Thymus (tissue), 14 donors: ENCODE data around the gene L3MBTL1. TPM values are rescaled to one million over a fixed set of nuclear protein-coding genes. Genes with fewer than 3 reads are reported as not detected.

Experiments used
- DNase-seq, 9 donors: peaks; one replicate each; pipeline ENCODE4 v3.0.0-alpha.2; 2013; ENCODE audit warnings: low spot score in 9 of 9, low read depth in 6 of 9, missing footprints in 1 of 9
- H3K27ac ChIP-seq, 2 donors: one replicate each; pipeline ENCODE4 v1.5.1; 2013; ENCODE audit warnings: control low read depth in 1 of 2, low read depth in 1 of 2, low read length in 1 of 2, mild to moderate bottlenecking in 1 of 2, moderate library complexity in 1 of 2
- H3K27me3 ChIP-seq, 2 donors: one replicate each; pipeline ENCODE4 v1.5.1; 2013; ENCODE audit warnings: low read length in 1 of 2; ENCODE audit not compliant: control insufficient read depth in 2 of 2, insufficient read depth in 1 of 2
- H3K36me3 ChIP-seq, 2 donors: one replicate each; pipeline ENCODE4 v1.5.1; 2013; ENCODE audit warnings: low read length in 1 of 2, mild to moderate bottlenecking in 1 of 2, moderate library complexity in 1 of 2; ENCODE audit not compliant: control insufficient read depth in 2 of 2, insufficient read depth in 2 of 2
- H3K4me1 ChIP-seq, 2 donors: one replicate each; pipeline ENCODE4 v1.5.1; 2013; ENCODE audit warnings: low read length in 2 of 2; ENCODE audit not compliant: control insufficient read depth in 2 of 2, insufficient read depth in 2 of 2
- H3K4me3 ChIP-seq, 2 donors: one replicate each; pipeline ENCODE4 v1.5.1; 2013; ENCODE audit warnings: low read length in 2 of 2, control low read depth in 1 of 2, mild to moderate bottlenecking in 1 of 2
- H3K9me3 ChIP-seq, 2 donors: one replicate each; pipeline ENCODE4 v1.5.1; 2013; ENCODE audit warnings: low read length in 1 of 2, mild to moderate bottlenecking in 1 of 2; ENCODE audit not compliant: control insufficient read depth in 2 of 2, insufficient read depth in 1 of 2
- WGBS: extraction: QIAGEN DNeasy Blood & Tissue Kit; methylation state at CpG from one replicate; pipeline ENCODE4 v1.1.7; 2013; 5-methylcytosine and 5-hydroxymethylcytosine counted together
- long read RNA-seq, 10 donors: transcript quantifications; one replicate each; lab custom pipeline, GENCODE V29; 2026
- polyA plus RNA-seq: library from polyadenylated mRNA; stranded (reverse); fragments of 200-250 nt; gene quantifications from one replicate; pipeline ENCODE4 v1.2.3, GENCODE V29; 2013
- total RNA-seq: library from RNA; stranded (reverse); fragments of 120-200 nt; gene quantifications from one replicate; pipeline ENCODE4 v1.2.4, GENCODE V29; 2013
- donor health status: healthy.

The L3MBTL1 gene
- total RNA-seq (3.7 TPM), polyA plus RNA-seq (13.5 TPM)
- long read RNA-seq, donor 1 = 0 reads
- long read RNA-seq, donor 2 = 0 reads
- long read RNA-seq, donor 3, partial matches to known transcripts = 0 of 1 reads
- long read RNA-seq, donor 3, other reads (novel, unspliced or antisense) = 0 of 1 reads
- long read RNA-seq, donor 4 = 0 reads
- long read RNA-seq, donor 5 = 0 reads
- long read RNA-seq, donor 6 = 0 reads
- long read RNA-seq, donor 7, partial matches to known transcripts = 0 of 1 reads
- long read RNA-seq, donor 7, other reads (novel, unspliced or antisense) = 0 of 1 reads
- long read RNA-seq, donor 8 = 0 reads
- long read RNA-seq, donor 9 = 0 reads
- long read RNA-seq, donor 10 = 0 reads

DNA sequence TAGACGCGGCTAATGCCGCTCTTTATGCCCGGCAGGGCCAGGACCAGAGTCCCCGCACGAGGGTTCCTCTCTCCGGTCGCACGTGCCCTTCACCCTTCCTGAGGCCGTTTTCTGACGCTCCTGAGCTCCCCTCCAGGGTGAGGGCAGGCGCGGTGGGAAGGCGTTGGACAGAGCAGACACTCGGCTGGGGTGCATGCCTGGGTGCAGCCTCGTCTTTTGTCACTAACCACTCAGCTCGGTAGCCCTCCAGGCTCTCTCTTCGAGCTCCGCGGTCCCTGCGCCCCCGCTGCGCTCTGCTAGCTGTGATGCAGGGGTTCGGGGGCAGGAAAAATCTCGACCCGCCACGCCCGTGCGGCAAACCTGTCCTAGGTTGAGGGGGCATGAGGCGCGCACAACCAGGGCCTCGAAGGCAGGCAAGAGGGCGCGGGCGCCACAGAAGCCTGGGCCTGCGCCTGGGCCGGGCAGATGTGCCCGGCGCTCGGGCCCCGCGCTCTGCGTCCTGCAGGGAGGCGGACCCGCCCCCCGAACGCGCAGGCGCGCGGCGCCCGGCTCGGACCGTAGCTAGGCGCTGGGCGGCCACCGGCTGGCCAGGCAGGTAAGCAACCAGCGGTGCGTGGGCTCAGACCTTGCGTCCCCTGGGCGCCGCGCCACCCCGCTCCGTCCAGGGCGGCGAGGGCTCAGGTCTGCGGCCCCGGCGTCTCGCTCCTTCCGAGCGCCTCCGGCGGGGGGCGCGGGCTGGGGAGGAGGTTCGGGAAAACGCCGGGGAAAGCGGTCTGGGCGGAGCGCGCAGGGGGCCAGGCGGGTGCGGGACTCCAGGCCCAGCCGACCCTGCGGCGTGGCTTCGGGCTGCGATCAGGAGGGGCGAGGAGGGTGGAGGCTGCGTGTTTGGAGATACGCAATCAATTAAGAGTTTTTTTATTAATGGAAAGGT lies at the start of gene L3MBTL1:
L3MBTL1 (plus strand) TSS at position 548 of the 931 bp plus-strand sequence. CDS start 5,807 bp downstream, outside the sequence.
- Histone ChIP-seq H3K9me3 (no peaks in the 10 kb centered on the region), H3K27me3 (peaks cover 45 to 66% of the 10 kb centered on the region in 2 donors), H3K4me3 (peak within 1 kb of the TSS; percentile 10 to 47), H3K4me1 (peaks cover 0 to 4% of the 10 kb centered on the region in 2 donors), H3K27ac (no peak within 1 kb of the TSS), H3K36me3 (no peaks in the 10 kb centered on the region)
- 8% methylated on average over 95 of the region's 95 CpGs for WGBS
- no peak for DNase-seq

DNA sequence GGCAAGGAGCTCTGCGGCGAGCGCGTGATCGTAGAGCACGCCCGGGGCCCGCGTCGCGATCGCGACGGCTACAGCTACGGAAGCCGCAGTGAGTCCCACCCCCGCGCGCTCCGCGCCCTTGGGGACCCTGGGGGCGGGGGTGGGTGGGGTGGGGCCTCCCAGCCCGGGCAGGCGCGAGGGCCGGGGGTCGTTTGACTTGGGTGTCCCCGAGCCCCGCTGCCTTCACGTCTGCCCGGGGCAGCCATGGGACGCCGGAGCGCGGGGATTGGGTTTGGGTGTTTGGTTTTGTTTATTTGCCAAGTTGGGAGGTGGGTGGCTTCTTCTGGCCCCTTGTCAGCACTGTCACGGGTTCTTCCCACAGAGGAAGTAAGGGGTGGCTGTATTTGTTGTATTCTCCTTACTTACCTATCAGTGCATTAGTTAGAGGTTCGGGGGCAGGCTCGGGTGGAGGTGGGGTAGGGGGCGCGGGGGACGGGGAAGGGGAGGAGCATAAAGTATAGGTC lies 49.0 kb upstream of the L3MBTL1 start:
- under 1% methylated on average over 41 of the region's 41 CpGs for WGBS
- Histone ChIP-seq H3K36me3 (peaks cover 27 to 42% of the 10 kb centered on the region in 2 donors), H3K4me3 (peak overlapping the region; percentile 92 to 97), H3K4me1 (peaks cover 11 to 13% of the 10 kb centered on the region in 2 donors), H3K27me3 (no peaks in the 10 kb centered on the region), H3K27ac (peak overlapping the region; percentile 99), H3K9me3 (no peaks in the 10 kb centered on the region)
- peak in 3 of 9 donors; percentile 30 to 39 (median 36) for DNase-seq

DNA sequence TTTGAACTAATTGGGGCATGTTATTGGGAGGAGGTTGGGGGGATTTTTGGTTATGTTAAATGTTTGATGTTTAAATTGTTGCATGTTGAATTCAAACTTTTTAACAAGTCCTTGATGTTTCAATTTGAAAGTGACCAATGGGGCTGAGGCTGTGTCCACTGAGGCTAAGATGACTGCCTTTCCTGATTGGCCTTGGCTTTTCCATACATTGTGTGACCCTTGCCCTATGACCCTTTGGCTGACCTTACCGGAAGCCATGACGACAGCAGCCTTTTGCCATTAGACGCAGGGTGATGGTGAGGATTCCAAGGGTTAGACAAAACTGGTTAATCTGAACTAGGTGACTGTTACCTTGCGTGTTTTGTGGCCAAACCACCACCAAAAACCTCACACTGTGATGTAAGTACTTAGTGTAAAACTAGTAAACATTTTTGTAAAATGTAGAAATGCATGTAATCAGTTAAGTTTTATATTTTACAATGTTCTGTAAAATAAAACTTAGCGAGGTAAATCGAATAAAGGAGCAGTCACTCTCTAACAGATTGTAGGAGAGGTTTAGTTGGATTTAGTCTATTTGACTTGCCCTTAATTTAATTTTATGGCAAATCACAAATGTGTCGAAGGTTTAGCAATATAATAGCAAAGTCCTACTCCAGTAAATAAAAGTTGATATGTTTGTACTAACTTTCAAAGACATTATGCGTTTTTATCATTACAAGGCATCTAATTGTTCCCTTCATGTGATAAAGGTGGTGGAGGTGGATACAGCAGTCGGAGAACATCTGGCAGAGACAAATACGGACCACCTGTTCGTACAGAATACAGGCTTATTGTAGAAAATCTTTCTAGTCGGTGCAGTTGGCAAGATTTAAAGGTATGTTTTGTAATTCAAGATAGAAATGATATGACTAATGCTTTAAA lies 48.2 kb upstream of the L3MBTL1 start:
- H3K4me3 ChIP-seq = peak overlapping the region; percentile 92 to 97
- H3K27me3 ChIP-seq = no peaks in the 10 kb centered on the region
- peaks cover 11 to 13% of the 10 kb centered on the region in 2 donors for H3K4me1 ChIP-seq
- no peaks in the 10 kb centered on the region for H3K9me3 ChIP-seq
- no peak for DNase-seq
- whole genome bisulfite sequencing = 87% methylated on average over 12 of the region's 12 CpGs
- peaks cover 33 to 49% of the 10 kb centered on the region in 2 donors for H3K36me3 ChIP-seq
- no peak overlapping the region for H3K27ac ChIP-seq

DNA sequence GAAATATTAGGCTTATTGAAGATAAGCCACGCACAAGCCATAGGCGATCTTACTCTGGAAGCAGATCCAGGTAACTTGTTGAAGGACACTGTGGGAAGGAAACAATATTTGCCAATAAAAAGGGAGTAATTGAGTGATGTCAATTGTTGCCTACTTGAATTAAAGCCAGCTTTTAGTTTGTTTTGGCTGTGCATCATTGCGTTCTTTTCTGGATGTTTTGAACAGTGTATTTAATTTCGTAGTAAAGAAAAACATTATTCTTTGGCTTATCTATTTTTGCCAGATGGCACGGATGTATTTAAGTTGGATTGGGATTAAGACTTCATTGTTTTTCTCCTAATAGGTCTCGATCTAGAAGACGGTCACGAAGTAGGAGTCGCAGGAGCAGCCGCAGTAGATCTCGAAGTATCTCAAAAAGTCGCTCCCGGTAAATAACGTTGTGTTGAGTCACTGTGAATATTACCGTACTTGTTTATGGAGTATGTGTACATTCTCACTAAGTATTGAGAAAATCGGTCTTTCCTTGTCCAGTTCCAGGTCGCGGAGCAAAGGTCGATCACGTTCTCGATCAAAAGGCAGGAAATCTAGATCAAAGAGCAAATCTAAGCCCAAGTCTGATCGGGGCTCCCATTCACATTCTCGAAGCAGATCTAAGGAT lies 47.2 kb upstream of the L3MBTL1 start:
- Histone ChIP-seq H3K27ac (no peak overlapping the region), H3K27me3 (no peaks in the 10 kb centered on the region), H3K36me3 (peaks cover 43 to 60% of the 10 kb centered on the region in 2 donors), H3K4me3 (no peak overlapping the region), H3K9me3 (no peaks in the 10 kb centered on the region), H3K4me1 (peaks cover 11 to 13% of the 10 kb centered on the region in 2 donors)
- 96% methylated on average over 23 of the region's 23 CpGs for WGBS
- DNase-seq = no peak

DNA sequence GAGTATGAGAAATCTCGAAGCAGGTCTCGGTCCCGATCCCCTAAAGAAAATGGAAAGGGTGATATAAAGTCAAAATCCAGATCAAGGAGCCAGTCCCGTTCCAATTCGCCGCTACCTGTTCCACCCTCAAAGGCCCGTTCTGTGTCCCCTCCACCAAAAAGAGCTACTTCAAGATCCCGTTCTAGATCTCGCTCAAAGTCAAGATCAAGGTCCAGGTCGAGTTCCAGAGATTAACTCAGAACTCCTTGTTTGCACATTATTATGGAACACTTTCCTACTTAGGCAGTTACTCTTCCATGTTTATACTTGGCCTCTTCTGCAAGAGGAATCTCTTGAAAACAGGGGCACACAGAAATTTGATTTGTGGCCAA lies 46.7 kb upstream of the L3MBTL1 start:
- WGBS = 98% methylated on average over 10 of the region's 10 CpGs
- no peak overlapping the region for H3K27ac ChIP-seq
- H3K4me3 ChIP-seq = no peak overlapping the region
- H3K27me3 ChIP-seq = no peaks in the 10 kb centered on the region
- H3K9me3 ChIP-seq = no peaks in the 10 kb centered on the region
- H3K4me1 ChIP-seq = peaks cover 11 to 13% of the 10 kb centered on the region in 2 donors
- peaks cover 48 to 65% of the 10 kb centered on the region in 2 donors for H3K36me3 ChIP-seq
- no peak for DNase-seq

DNA sequence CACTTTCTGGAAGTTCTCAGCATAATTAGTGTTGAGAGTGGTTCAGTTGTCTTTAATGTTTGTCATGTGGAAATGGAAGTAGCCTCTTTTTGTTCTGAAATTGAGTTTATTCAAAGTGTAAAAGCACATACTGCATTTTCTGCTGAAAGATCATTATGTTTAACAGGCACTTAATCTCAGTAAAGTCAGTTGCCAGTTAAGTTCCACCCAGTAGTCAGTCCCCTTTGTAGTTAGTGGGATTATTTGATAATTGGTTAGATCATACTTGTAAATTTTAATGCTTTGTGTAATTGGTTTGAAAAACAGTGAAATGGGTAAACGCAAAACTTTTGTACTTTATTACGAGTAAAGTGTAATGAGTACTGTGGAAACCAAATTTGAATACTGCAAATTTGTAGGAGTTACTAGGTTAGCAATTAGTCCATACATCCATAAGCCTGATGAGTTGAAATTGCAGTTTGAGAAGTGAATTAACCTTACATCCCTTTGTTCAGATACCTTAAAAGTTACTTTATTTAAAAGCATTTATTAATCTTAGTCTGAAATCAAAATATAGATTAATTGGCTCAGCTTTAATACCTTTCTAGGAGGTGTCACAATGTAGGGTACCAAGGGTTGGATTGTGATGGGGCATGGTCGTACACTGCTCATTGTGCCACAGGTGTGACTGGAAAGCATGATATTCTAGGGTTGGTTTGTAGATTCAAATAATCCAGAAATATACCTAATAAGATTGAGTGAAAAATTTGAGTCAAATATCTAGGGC lies 45.4 kb upstream of the L3MBTL1 start:
- Histone ChIP-seq H3K4me3 (no peak overlapping the region), H3K27ac (no peak overlapping the region), H3K9me3 (no peaks in the 10 kb centered on the region), H3K4me1 (peaks cover 5 to 6% of the 10 kb centered on the region in 2 donors), H3K36me3 (peaks cover 52 to 77% of the 10 kb centered on the region in 2 donors), H3K27me3 (no peaks in the 10 kb centered on the region)
- DNase-seq = no peak
- 96% methylated on average over 3 of the region's 3 CpGs for WGBS

DNA sequence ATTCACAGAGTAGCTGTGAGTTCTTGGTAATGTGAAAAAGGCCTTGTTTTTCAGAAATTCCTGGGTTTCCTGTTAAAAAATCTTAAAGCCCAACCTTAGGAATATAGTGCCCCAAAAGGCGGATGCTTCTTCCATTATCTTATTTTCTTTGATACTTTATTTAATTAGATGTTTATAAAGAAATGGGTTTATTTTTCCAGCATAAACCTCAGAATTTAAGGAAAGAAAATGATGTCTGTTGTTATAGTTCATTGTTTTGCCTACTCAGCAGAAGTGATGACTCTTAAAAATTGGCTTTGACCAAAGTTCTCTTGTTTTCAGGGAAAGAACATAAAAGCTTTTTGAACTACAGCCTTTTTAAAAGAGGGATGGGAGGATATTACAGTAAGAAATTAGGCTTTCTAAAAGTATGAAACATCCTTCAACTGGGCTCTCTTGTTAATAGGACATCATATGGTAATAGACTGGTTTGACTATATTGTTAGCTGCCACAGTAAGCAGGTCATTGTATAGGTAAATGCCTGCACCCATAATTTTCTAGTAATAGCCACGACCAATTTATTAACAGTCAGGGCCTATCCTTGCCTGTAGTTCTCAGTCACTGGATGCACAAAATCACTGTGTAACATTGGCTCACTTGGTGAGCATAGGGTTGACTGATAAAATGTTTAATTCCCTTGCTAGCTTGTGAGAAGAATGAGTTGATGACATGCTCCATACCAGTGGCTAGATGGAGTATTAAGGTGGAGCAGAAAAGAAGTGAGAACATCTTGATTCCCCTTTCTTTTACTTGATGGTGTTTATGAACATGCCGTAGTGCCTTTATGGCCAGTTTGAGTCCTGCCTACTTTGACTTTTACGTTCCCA lies 44.6 kb upstream of the L3MBTL1 start:
- Histone ChIP-seq H3K4me3 (no peak overlapping the region), H3K4me1 (peaks cover 5% of the 10 kb centered on the region in 2 donors), H3K36me3 (peaks cover 52 to 79% of the 10 kb centered on the region in 2 donors), H3K27me3 (no peaks in the 10 kb centered on the region), H3K27ac (no peak overlapping the region), H3K9me3 (no peaks in the 10 kb centered on the region)
- no peak for DNase-seq
- 98% methylated on average over 4 of the region's 4 CpGs for WGBS
